ENCODE measurements around the gene TIMM17B. TPM values are rescaled to one million over a fixed set of nuclear protein-coding genes. Genes with fewer than 3 reads are reported as not detected.

TIMM17B gene
- total and polyA plus RNA-seq, 2 of the 8 experiments (the other 6 are each of a cell fraction or from before 2014, with no cell fraction given): 77.8 to 246 TPM

GRCh38 chrX:48927123-48927522, 29.6 kb upstream of the TIMM17B start:
- no peaks in the 10 kb centered on the region for H3K27me3 ChIP-seq (replicated peaks in 1 of 4; ENCODE audit: control insufficient read depth in 3 of 4, extremely low read depth in 1 of 4, insufficient read depth in 3 of 4, low read length in 3 of 4)
- no peak overlapping the region for H2AK5ac ChIP-seq (ENCODE audit: low read depth, low read length)
- ChIA-PET POLR2A (ENCODE audit: partially characterized antibody) (interaction anchor here (0.6 to 30.9 kb wide), 10 partner anchors 7 to 296 kb away, joined by 3 to 572 read pairs (median 4); partner anchors contain the start of genes GRIPAP1, OTUD5, PIM2 and PQBP1), CTCF (ENCODE audit: partially characterized antibody) (interaction anchor here (0.5 to 2.3 kb wide), 4 partner anchors 10 to 234 kb away, joined by 3 to 20 read pairs (median 3); no protein-coding TSS in a partner anchor)
- H3K4me3 ChIP-seq (ENCODE audit: extremely low read depth in 1 of 4, insufficient read depth in 2 of 4, low read depth in 3 of 4, low read length in 4 of 4): peak overlapping the region; percentile 2 to 54 (median 14); a peak in 5 of 8 replicates
- no peaks in the 10 kb centered on the region for H3K79me1 ChIP-seq (ENCODE audit: low read depth, low read length)
- no peak overlapping the region for H3K14ac ChIP-seq (ENCODE audit: insufficient read length)
- peak overlapping the region; percentile 73 for H4K91ac ChIP-seq (replicated peaks; ENCODE audit: insufficient read length, low read length)
- no peak overlapping the region for H4K8ac ChIP-seq (ENCODE audit: extremely low read depth, insufficient read depth, low read length)
- no peak overlapping the region; the same call in 1 of the 2 replicates for H3K18ac ChIP-seq (ENCODE audit: extremely low read depth, low read length)
- H4K20me1 ChIP-seq (replicated peaks in 1 of 2; ENCODE audit: control insufficient read depth in 1 of 2, insufficient read depth in 2 of 2, low read length in 2 of 2): no peaks in the 10 kb centered on the region
- no peak overlapping the region for H2BK15ac ChIP-seq (ENCODE audit: low read length)
- 0 out of 7 replicates have a peak overlapping the region, but pooled peaks of 1 of the 4 experiments have one; percentile 4 for H3K9ac ChIP-seq (replicated peaks in 1 of 4; ENCODE audit: extremely low read depth in 1 of 4, low read depth in 3 of 4, low read length in 3 of 4)
- peak overlapping the region; percentile 90 for H4K5ac ChIP-seq (ENCODE audit: insufficient read length, low read depth, low read length)
- peak overlapping the region; percentile 98 for H2BK120ac ChIP-seq (replicated peaks; ENCODE audit: low read depth, low read length)
- H3K56ac ChIP-seq (replicated peaks; ENCODE audit: insufficient read length, low read depth, low read length): peak overlapping the region; percentile 87
- TF ChIP-seq TCF12 (IDR thresholded peaks at IDR 0.05; ENCODE audit: low read depth, low read length): peak; percentile 87; the same call in 1 of the 2 replicates
- no peak for TF ChIP-seq ATF3 (IDR thresholded peaks at IDR 0.05; ENCODE audit: insufficient read depth, low read depth, low read length)
- TF ChIP-seq CTCF (IDR thresholded peaks at IDR 0.05; ENCODE audit: control extremely low read depth in 1 of 3, insufficient read depth in 1 of 3, low read depth in 1 of 3, low read length in 3 of 3): no peak
- no peak for TF ChIP-seq YY1 (IDR thresholded peaks at IDR 0.05; ENCODE audit: low read depth, low read length)
- no peak for TF ChIP-seq HDAC6 (IDR thresholded peaks at IDR 0.05; ENCODE audit: low read depth, low read length)
- TF ChIP-seq SP1 (IDR thresholded peaks at IDR 0.05; ENCODE audit: low read depth, low read length): peak; percentile 36; the same call in 1 of the 2 replicates
- H2BK12ac ChIP-seq (ENCODE audit: low read depth, low read length): no peak overlapping the region; the same call in 1 of the 2 replicates
- H3K27ac ChIP-seq (ENCODE audit: low read depth, low read length): peak overlapping the region; percentile 75
- H3K9me3 ChIP-seq (ENCODE audit: insufficient read depth in 2 of 2, low read depth in 1 of 2, low read length in 1 of 2): no peaks in the 10 kb centered on the region
- H2AFZ ChIP-seq (ENCODE audit: low read length): no peak overlapping the region
- 5% methylated on average over 5 of the region's 5 CpGs; no CpG with 5 or more reads in 1 of the 2 experiments for WGBS, 2 experiments (ENCODE audit: extremely low coverage in 1 of 2, insufficient coverage in 1 of 2, insufficient read length in 1 of 2, insufficient replicate concordance in 2 of 2, low coverage in 1 of 2, low lambda C conversion rate in 2 of 2, missing lambda C conversion rate in 1 of 2)
- peak overlapping the region; percentile 61 to 62 for H3K4me2 ChIP-seq (ENCODE audit: insufficient read depth in 1 of 2, low read depth in 2 of 2, low read length in 2 of 2)
- peaks cover 0 to 18% (median 8%) of the 10 kb centered on the region in 4 experiments; a peak in 5 of 7 replicates for H3K4me1 ChIP-seq (replicated peaks in 1 of 4; ENCODE audit: control insufficient read depth in 3 of 4, insufficient read depth in 4 of 4, low read length in 3 of 4)
- FAIRE-seq (peak; percentile 77), DNase-seq (ENCODE audit: low read depth in 1 of 2, low spot score in 2 of 2) (peak in 1 of 2 experiments; percentile 49)
- H3K23me2 ChIP-seq (ENCODE audit: low read depth, low read length): no peaks in the 10 kb centered on the region
- peak overlapping the region; percentile 97 for H2BK5ac ChIP-seq (ENCODE audit: low read depth, low read length)
- peaks cover 0 to 47% (median 19%) of the 10 kb centered on the region in 4 experiments; a peak in 6 of 8 replicates for H3K36me3 ChIP-seq (ENCODE audit: control insufficient read depth in 2 of 4, insufficient read depth in 4 of 4, low read length in 3 of 4)
- no peak overlapping the region for H3K4ac ChIP-seq (replicated peaks; ENCODE audit: insufficient read length, low read depth, low read length)
- no peak overlapping the region for H2BK20ac ChIP-seq (ENCODE audit: low read length)
- H3K79me2 ChIP-seq (ENCODE audit: control insufficient read depth in 1 of 2, insufficient read depth in 2 of 2, low read length in 2 of 2): peaks cover 0 to 20% of the 10 kb centered on the region in 2 experiments; a peak in 2 of 4 replicates
- no peak overlapping the region for H3K23ac ChIP-seq (ENCODE audit: insufficient read length)
